ENCODE results near the gene MLLT1. TPM values are rescaled to one million over a fixed set of nuclear protein-coding genes. Genes with fewer than 3 reads are reported as not detected.

Gene MLLT1
- total and polyA plus RNA-seq, 2 donors (not counting 1 experiment from before 2014, with no cell fraction given) = 6.4 to 13.7 TPM

DNA sequence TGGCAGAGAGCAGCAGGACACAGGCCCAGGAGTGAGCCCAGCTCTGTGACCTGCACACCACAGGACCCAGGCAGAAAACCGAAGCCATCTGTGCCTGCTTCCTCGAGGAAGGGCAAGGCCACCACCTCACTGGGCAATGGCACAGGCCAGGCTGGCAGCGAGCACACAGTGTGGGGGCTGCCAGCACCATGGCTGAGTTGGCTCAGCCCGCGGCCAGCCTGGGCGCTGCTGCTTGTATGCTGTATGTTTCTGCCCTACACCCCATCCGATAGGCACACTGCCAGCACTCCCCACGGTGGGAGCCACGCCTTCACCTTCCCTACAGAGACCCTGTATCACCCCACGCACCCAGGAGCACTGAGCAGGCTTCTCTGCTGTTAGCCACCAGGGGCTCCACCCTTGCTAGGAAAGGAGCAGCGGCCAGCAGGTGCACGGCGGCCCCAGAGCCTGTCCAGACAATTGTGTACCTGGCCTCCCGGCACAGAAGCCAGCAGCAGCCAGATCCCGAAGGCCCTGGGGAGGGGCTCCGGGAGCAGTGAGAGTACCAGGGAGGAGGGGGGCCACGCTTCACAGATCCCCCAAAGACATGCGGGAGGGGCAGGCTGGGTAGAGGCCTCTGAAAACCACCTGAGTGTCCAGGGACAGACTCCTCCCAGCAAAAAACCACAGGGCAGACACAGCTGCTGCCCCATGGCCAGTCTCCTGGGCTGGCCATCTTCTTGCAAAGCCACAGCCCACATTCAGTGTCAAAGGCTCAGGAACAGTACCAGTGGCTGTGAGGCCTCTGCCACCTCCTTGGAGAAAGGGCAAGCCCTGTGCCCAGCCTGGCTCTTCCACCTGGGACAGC lies 56.1 kb downstream of the MLLT1 start:
- no peak for DNase-seq (ENCODE audit: low read depth in 2 of 2)
- Histone ChIP-seq H3K9ac (ENCODE audit: insufficient read depth, low read length) (no peak overlapping the region), H3K4me3 (replicated peaks in 1 of 4; ENCODE audit: control extremely low read depth in 1 of 4, insufficient read depth in 1 of 4, low read depth in 3 of 4, low read length in 4 of 4) (no peak overlapping the region), H3K79me2 (ENCODE audit: control insufficient read depth, insufficient read depth, low read length) (peaks cover 1% of the 10 kb centered on the region), H3K27ac (ENCODE audit: insufficient read depth, low read length) (no peak overlapping the region), H3K9me3 (ENCODE audit: control insufficient read depth, insufficient read depth, low read depth, low read length) (no peaks in the 10 kb centered on the region), H3K27me3 (ENCODE audit: control insufficient read depth, insufficient read depth, low read length) (no peaks in the 10 kb centered on the region), H3K4me1 (ENCODE audit: control insufficient read depth, extremely low read depth, insufficient read depth, low read length) (peaks cover 16% of the 10 kb centered on the region), H2AFZ (ENCODE audit: low read length) (no peak overlapping the region), H3K36me3 (ENCODE audit: control insufficient read depth, insufficient read depth, low read length) (peaks cover 17% of the 10 kb centered on the region), H3K4me2 (ENCODE audit: extremely low read depth, insufficient read depth, low read length) (no peak overlapping the region), H4K20me1 (ENCODE audit: control insufficient read depth, extremely low read depth, insufficient read depth, low read length) (no peaks in the 10 kb centered on the region)
- no peak for TF ChIP-seq CTCF (conservative IDR thresholded peaks at IDR 0.05 in 1 of 2, IDR thresholded peaks at IDR 0.05 in 1 of 2; ENCODE audit: low read depth in 1 of 2, low read length in 2 of 2)
- no peak for TF ChIP-seq EZH2 (IDR thresholded peaks at IDR 0.05; ENCODE audit: low read length, missing control alignments)

DNA sequence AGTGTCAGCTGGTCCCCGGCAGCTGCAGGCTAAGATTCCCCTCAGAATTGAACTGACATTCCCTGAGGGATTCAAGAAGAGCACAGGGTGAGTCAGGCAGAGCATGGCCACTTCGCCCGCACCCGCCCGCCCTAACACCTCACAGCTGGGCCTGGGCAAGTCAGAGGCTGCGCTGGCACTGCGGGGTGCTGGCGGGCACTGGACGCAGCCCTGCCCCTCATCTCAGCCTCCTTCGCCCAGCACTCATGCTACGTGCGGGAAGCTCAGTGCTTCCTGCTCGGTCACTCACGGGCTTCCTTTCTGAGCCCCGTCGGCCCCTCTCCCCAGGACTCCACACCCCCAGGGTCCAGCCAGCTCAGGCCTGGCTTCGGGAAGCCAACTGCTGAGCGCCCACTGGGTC lies 56.9 kb downstream of the MLLT1 start:
- Histone ChIP-seq H4K20me1 (ENCODE audit: control insufficient read depth, extremely low read depth, insufficient read depth, low read length) (no peaks in the 10 kb centered on the region), H3K9ac (ENCODE audit: insufficient read depth, low read length) (no peak overlapping the region), H3K27me3 (ENCODE audit: control insufficient read depth, insufficient read depth, low read length) (no peaks in the 10 kb centered on the region), H3K4me2 (ENCODE audit: extremely low read depth, insufficient read depth, low read length) (no peak overlapping the region), H3K4me3 (replicated peaks in 1 of 4; ENCODE audit: control extremely low read depth in 1 of 4, insufficient read depth in 1 of 4, low read depth in 3 of 4, low read length in 4 of 4) (no peak overlapping the region), H3K79me2 (ENCODE audit: control insufficient read depth, insufficient read depth, low read length) (no peaks in the 10 kb centered on the region), H3K27ac (ENCODE audit: insufficient read depth, low read length) (no peak overlapping the region), H3K36me3 (ENCODE audit: control insufficient read depth, insufficient read depth, low read length) (peaks cover 20% of the 10 kb centered on the region), H2AFZ (ENCODE audit: low read length) (no peak overlapping the region), H3K9me3 (ENCODE audit: control insufficient read depth, insufficient read depth, low read depth, low read length) (no peaks in the 10 kb centered on the region), H3K4me1 (ENCODE audit: control insufficient read depth, extremely low read depth, insufficient read depth, low read length) (peaks cover 16% of the 10 kb centered on the region)
- no peak for TF ChIP-seq EZH2 (IDR thresholded peaks at IDR 0.05; ENCODE audit: low read length, missing control alignments)
- no peak for TF ChIP-seq CTCF (conservative IDR thresholded peaks at IDR 0.05 in 1 of 2, IDR thresholded peaks at IDR 0.05 in 1 of 2; ENCODE audit: low read depth in 1 of 2, low read length in 2 of 2)
- no peak for DNase-seq (ENCODE audit: low read depth in 2 of 2)

GRCh38 chr19:6221878-6222746 lies 57.7 kb downstream of the MLLT1 start:
- no peaks in the 10 kb centered on the region for H3K9me3 ChIP-seq (ENCODE audit: control insufficient read depth, insufficient read depth, low read depth, low read length)
- no peak for TF ChIP-seq CTCF (conservative IDR thresholded peaks at IDR 0.05 in 1 of 2, IDR thresholded peaks at IDR 0.05 in 1 of 2; ENCODE audit: low read depth in 1 of 2, low read length in 2 of 2)
- TF ChIP-seq EZH2 (IDR thresholded peaks at IDR 0.05; ENCODE audit: low read length, missing control alignments) = no peak
- DNase-seq (ENCODE audit: low read depth in 2 of 2) = no peak
- H3K9ac ChIP-seq (ENCODE audit: insufficient read depth, low read length) = no peak overlapping the region
- no peaks in the 10 kb centered on the region for H4K20me1 ChIP-seq (ENCODE audit: control insufficient read depth, extremely low read depth, insufficient read depth, low read length)
- no peak overlapping the region for H3K4me2 ChIP-seq (ENCODE audit: extremely low read depth, insufficient read depth, low read length)
- no peaks in the 10 kb centered on the region for H3K79me2 ChIP-seq (ENCODE audit: control insufficient read depth, insufficient read depth, low read length)
- H2AFZ ChIP-seq (ENCODE audit: low read length) = no peak overlapping the region
- no peaks in the 10 kb centered on the region for H3K27me3 ChIP-seq (ENCODE audit: control insufficient read depth, insufficient read depth, low read length)
- peaks cover 22% of the 10 kb centered on the region for H3K36me3 ChIP-seq (ENCODE audit: control insufficient read depth, insufficient read depth, low read length)
- H3K4me3 ChIP-seq (replicated peaks in 1 of 4; ENCODE audit: control extremely low read depth in 1 of 4, insufficient read depth in 1 of 4, low read depth in 3 of 4, low read length in 4 of 4) = no peak overlapping the region
- peaks cover 16% of the 10 kb centered on the region for H3K4me1 ChIP-seq (ENCODE audit: control insufficient read depth, extremely low read depth, insufficient read depth, low read length)
- H3K27ac ChIP-seq (ENCODE audit: insufficient read depth, low read length) = no peak overlapping the region

All from fibroblast of lung (primary cell).